SK-N-SH (cell line): ENCODE results near the gene TEKT2. TPM values are rescaled to one million over a fixed set of nuclear protein-coding genes. Genes with fewer than 3 reads are reported as not detected.

Experiments
- CTCF ChIA-PET: fragments of 300-600, 350-600 bp; formaldehyde crosslinking; extraction: SDS; loops from one replicate; lab custom pipeline; 2021; lab: Yijun Ruan, JAX
- POLR2A ChIA-PET: fragments of 350-600 bp; sonication (Branson Sonifier 250); formaldehyde crosslinking; extraction: SDS; loops from one replicate; lab custom pipeline; 2020; ENCODE audit warnings: antibody characterized with exemption, inconsistent platforms; lab: Yijun Ruan, JAX
- DNase-seq: peaks from one replicate; pipeline ENCODE4 v3.0.0; 2012
- H2AFZ ChIP-seq: fragments of 200-600 bp; sonication (generic); 2 replicates; pipeline ENCODE4 v1.8.1; 2016; ENCODE audit warnings: antibody characterized with exemption, mild to moderate bottlenecking, low read depth
- H3F3A ChIP-seq: fragments of 200-600 bp; sonication (generic); replicated peaks from 2 replicates; pipeline ENCODE3; 2016; ENCODE audit warnings: antibody characterized with exemption, mild to moderate bottlenecking; ENCODE audit not compliant: insufficient read depth
- H3K27ac ChIP-seq, 2 experiments: fragments of 200-500 bp in 1 of 2; fragments of 200-600 bp in 1 of 2; sonication (Bioruptor generic) in 1 of 2; sonication (generic), shearing (Covaris generic) in 1 of 2; 2 replicates each; pipeline versions ENCODE4 v1.5.1 to v1.6.1; 2014 to 2016; ENCODE audit warnings: low read depth in 2 of 2, inconsistent platforms in 1 of 2, low read length in 1 of 2, mild to moderate bottlenecking in 1 of 2, mixed read lengths in 1 of 2
- H3K27me3 ChIP-seq: fragments of 200-600 bp; sonication (generic), shearing (Covaris generic); 2 replicates; pipeline ENCODE4 v1.6.1; 2016; ENCODE audit warnings: mixed run types; ENCODE audit not compliant: insufficient read depth
- H3K36me3 ChIP-seq, 2 experiments: fragments of 200-500 bp in 1 of 2; fragments of 200-600 bp in 1 of 2; sonication (Bioruptor generic) in 1 of 2; sonication (generic) in 1 of 2; replicated peaks in 1 of 2; 2 replicates each; pipeline versions ENCODE3 to v1.5.1; 2014 to 2016; ENCODE audit warnings: low read length in 1 of 2, mild to moderate bottlenecking in 1 of 2; ENCODE audit not compliant: insufficient read depth in 2 of 2, control insufficient read depth in 1 of 2
- H3K4me1 ChIP-seq, 2 experiments: fragments of 200-500 bp in 1 of 2; fragments of 200-600 bp in 1 of 2; sonication (Bioruptor generic) in 1 of 2; sonication (generic), shearing (Covaris generic) in 1 of 2; 2 replicates each; pipeline versions ENCODE4 v1.5.1 to v1.6.1; 2014 to 2016; ENCODE audit warnings: low read depth in 1 of 2, low read length in 1 of 2, mixed run types in 1 of 2; ENCODE audit not compliant: insufficient read depth in 2 of 2, control insufficient read depth in 1 of 2
- H3K4me2 ChIP-seq: fragments of 200-600 bp; sonication (generic), shearing (Covaris generic); 2 replicates; pipeline ENCODE4 v1.6.1; 2017; ENCODE audit warnings: mixed run types
- H3K4me3 ChIP-seq, 2 experiments: fragments of 200-500 bp in 1 of 2; fragments of 200-600 bp in 1 of 2; sonication (Bioruptor generic) in 1 of 2; sonication (generic), shearing (Covaris generic) in 1 of 2; 2 replicates each; pipeline versions ENCODE4 v1.5.1 to v1.8.1; 2014 to 2016; ENCODE audit warnings: low read depth in 2 of 2, inconsistent platforms in 1 of 2, low read length in 1 of 2, mild to moderate bottlenecking in 1 of 2, mixed read lengths in 1 of 2, moderate library complexity in 1 of 2
- H3K79me2 ChIP-seq: fragments of 200-600 bp; sonication (generic); 2 replicates; pipeline ENCODE4 v1.8.1; 2017; ENCODE audit warnings: mild to moderate bottlenecking; ENCODE audit not compliant: insufficient read depth
- H3K9ac ChIP-seq: fragments of 200-600 bp; sonication (generic); 2 replicates; pipeline ENCODE4 v1.6.1; 2017; ENCODE audit warnings: mixed run types
- H3K9me2 ChIP-seq: fragments of 200-600 bp; sonication (generic); 2 replicates; pipeline ENCODE4 v1.6.1; 2017; ENCODE audit warnings: mixed run types
- H3K9me3 ChIP-seq: fragments of 200-600 bp; sonication (generic); 2 replicates; pipeline ENCODE4 v1.6.1; 2017; ENCODE audit warnings: mixed run types, mild to moderate bottlenecking, moderate library complexity
- H4K20me1 ChIP-seq: fragments of 200-600 bp; sonication (generic); 2 replicates; pipeline ENCODE4 v1.6.1; 2017; ENCODE audit warnings: mild to moderate bottlenecking, mixed run types; ENCODE audit not compliant: insufficient read depth
- ELF1 ChIP-seq: IDR thresholded peaks from 2 replicates; pipeline ENCODE4 v1.4.0; 2012
- EP300 ChIP-seq, 2 experiments: IDR thresholded peaks; 2 replicates each; pipeline versions ENCODE4 v1.4.0 to v1.6.1; 2012; ENCODE audit warnings: borderline replicate concordance in 1 of 2, low read depth in 1 of 2, low read length in 1 of 2
- EZH2phosphoT487 ChIP-seq: fragments of 200-600 bp; sonication (generic); IDR thresholded peaks from 2 replicates; pipeline ENCODE4 v1.6.1; 2017; ENCODE audit warnings: low read depth, mixed run types, mild to moderate bottlenecking, antibody characterized with exemption, moderate library complexity, borderline replicate concordance
- FOXJ3 ChIP-seq: sonication (generic); formaldehyde crosslinking; IDR thresholded peaks from 2 replicates; pipeline ENCODE4 v1.5.1; 2020; ENCODE audit warnings: mild to moderate bottlenecking, missing genetic modification reagents
- GABPA ChIP-seq: IDR thresholded peaks from 2 replicates; pipeline ENCODE4 v1.4.0; 2012; ENCODE audit warnings: low read depth, mild to moderate bottlenecking
- POLR2AphosphoS5 ChIP-seq: IDR thresholded peaks from 2 replicates; pipeline ENCODE4 v1.6.1; 2012; ENCODE audit warnings: low read depth, low read length
- TEAD4 ChIP-seq: IDR thresholded peaks from 2 replicates; pipeline ENCODE4 v1.4.0; 2012; ENCODE audit warnings: mild to moderate bottlenecking, borderline replicate concordance; ENCODE audit not compliant: insufficient read depth
- YY1 ChIP-seq: IDR thresholded peaks from 2 replicates; pipeline ENCODE4 v1.4.0; 2012; ENCODE audit warnings: low read depth, mild to moderate bottlenecking
- ZBTB33 ChIP-seq: IDR thresholded peaks from 2 replicates; pipeline ENCODE4 v1.4.0; 2012; ENCODE audit warnings: low read depth, borderline replicate concordance
- WGBS: methylation state at CpG from one replicate; pipeline ENCODE4 v1.1.6; 2017; ENCODE audit warnings: low lambda C conversion rate; 5-methylcytosine and 5-hydroxymethylcytosine counted together
- polyA plus RNA-seq, 3 experiments: library from polyadenylated mRNA; depleted of rRNA; stranded (reverse); fragments of >200 nt; gene quantifications; 2 replicates each; pipeline ENCODE4 v1.2.3, GENCODE V29; 2012
- TF ChIP-seq, protein P1 (sequence below): fragments of 150-350 bp; IDR thresholded peaks from 2 replicates; pipeline ENCODE4 v1.6.1; 2016; ENCODE audit warnings: mild to moderate bottlenecking, low read depth, low read length
- TF ChIP-seq, protein P2 (sequence below): IDR thresholded peaks from 2 replicates; pipeline ENCODE4 v1.6.1; 2012; ENCODE audit warnings: mild to moderate bottlenecking, low read depth, low read length, moderate library complexity
- TF ChIP-seq, protein P3 (sequence below): IDR thresholded peaks from 2 replicates; pipeline ENCODE4 v1.4.0; 2012; ENCODE audit warnings: low read depth

The TEKT2 gene
- polyA plus RNA-seq, 1 of the 3 experiments (the other 2 are of a cell fraction), result 1.2 TPM

GRCh38 chr1:36115931-36116330 lies 32.0 kb downstream of the TEKT2 start (continued):
- TF ChIP-seq ZBTB33 (no peak), POLR2AphosphoS5 (no peak), GABPA (no peak)
- TF ChIP-seq, protein P1, sequence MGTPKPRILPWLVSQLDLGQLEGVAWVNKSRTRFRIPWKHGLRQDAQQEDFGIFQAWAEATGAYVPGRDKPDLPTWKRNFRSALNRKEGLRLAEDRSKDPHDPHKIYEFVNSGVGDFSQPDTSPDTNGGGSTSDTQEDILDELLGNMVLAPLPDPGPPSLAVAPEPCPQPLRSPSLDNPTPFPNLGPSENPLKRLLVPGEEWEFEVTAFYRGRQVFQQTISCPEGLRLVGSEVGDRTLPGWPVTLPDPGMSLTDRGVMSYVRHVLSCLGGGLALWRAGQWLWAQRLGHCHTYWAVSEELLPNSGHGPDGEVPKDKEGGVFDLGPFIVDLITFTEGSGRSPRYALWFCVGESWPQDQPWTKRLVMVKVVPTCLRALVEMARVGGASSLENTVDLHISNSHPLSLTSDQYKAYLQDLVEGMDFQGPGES, result no peak

- Histone ChIP-seq H4K20me1 (no peaks in the 10 kb centered on the region), H3K36me3 (no peaks in the 10 kb centered on the region), H3K27me3 (no peaks in the 10 kb centered on the region), H3K4me1 (peaks cover 10 to 28% of the 10 kb centered on the region in 2 experiments; a peak in 2 of 4 replicates), H3K9me2 (no peaks in the 10 kb centered on the region), H3K27ac (peak overlapping the region in 1 of 2 experiments; percentile 58; a peak in 1 of 4 replicates), H3K4me2 (no peak overlapping the region), H2AFZ (no peak overlapping the region), H3F3A (peaks cover 9% of the 10 kb centered on the region), H3K4me3 (no peak overlapping the region), H3K9ac (no peak overlapping the region), H3K79me2 (no peaks in the 10 kb centered on the region), H3K9me3 (no peaks in the 10 kb centered on the region)
- CTCF ChIA-PET, result interaction anchor here (1.2 to 32.6 kb wide), 6 partner anchors 13 to 72 kb away, joined by 4 to 700 read pairs (median 5); partner anchors contain the start of gene TRAPPC3
- POLR2A ChIA-PET, result interaction anchor here (0.8 to 2.4 kb wide), 2 partner anchors 17 to 23 kb away, joined by 3 to 7 read pairs; no protein-coding TSS in a partner anchor
- TF ChIP-seq GABPA, result no peak
- TF ChIP-seq, protein P2, sequence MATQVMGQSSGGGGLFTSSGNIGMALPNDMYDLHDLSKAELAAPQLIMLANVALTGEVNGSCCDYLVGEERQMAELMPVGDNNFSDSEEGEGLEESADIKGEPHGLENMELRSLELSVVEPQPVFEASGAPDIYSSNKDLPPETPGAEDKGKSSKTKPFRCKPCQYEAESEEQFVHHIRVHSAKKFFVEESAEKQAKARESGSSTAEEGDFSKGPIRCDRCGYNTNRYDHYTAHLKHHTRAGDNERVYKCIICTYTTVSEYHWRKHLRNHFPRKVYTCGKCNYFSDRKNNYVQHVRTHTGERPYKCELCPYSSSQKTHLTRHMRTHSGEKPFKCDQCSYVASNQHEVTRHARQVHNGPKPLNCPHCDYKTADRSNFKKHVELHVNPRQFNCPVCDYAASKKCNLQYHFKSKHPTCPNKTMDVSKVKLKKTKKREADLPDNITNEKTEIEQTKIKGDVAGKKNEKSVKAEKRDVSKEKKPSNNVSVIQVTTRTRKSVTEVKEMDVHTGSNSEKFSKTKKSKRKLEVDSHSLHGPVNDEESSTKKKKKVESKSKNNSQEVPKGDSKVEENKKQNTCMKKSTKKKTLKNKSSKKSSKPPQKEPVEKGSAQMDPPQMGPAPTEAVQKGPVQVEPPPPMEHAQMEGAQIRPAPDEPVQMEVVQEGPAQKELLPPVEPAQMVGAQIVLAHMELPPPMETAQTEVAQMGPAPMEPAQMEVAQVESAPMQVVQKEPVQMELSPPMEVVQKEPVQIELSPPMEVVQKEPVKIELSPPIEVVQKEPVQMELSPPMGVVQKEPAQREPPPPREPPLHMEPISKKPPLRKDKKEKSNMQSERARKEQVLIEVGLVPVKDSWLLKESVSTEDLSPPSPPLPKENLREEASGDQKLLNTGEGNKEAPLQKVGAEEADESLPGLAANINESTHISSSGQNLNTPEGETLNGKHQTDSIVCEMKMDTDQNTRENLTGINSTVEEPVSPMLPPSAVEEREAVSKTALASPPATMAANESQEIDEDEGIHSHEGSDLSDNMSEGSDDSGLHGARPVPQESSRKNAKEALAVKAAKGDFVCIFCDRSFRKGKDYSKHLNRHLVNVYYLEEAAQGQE, result no peak
- TF ChIP-seq EP300 (IDR thresholded peaks at IDR 0.05; ENCODE audit: borderline replicate concordance in 1 of 2, low read depth in 1 of 2, low read length in 1 of 2), result no peak
- TF ChIP-seq, protein P1, result no peak
- TF ChIP-seq FOXJ3, result no peak
- no peak for TF ChIP-seq EZH2phosphoT487
- no peak for TF ChIP-seq TEAD4
- TF ChIP-seq, protein P3, sequence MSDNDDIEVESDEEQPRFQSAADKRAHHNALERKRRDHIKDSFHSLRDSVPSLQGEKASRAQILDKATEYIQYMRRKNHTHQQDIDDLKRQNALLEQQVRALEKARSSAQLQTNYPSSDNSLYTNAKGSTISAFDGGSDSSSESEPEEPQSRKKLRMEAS, result no peak
- TF ChIP-seq YY1, result no peak
- TF ChIP-seq ELF1, result no peak
- DNase-seq, result peak; percentile 56
- WGBS, result 90% methylated on average over 2 of the region's 5 CpGs
Measured at GRCh38 chr1:36116901-36117300, 33.0 kb downstream of the TEKT2 start.
